ENCODE measurements around the gene ODC1.

Gene ODC1

DNA sequence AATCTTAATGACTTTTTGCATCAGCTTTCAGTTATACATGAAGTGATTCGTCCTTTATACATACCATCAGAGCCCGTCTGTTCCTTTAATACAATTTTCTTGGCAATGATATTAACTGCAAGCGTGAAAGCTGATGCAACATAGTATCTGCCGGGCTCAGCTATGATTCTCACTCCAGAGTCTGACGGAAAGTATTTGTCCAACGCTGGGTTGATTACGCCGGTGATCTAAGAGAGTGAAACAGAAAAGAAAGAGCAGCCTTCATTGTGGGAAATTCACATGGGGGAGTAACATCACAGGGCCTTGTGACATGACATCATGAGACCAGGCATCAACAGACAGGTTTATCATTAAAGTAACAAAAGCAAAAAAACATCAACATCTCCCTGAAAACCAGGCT lies 6.2 kb downstream of the ODC1 start (continued):
- no peak for TF ChIP-seq ZNF24 (tag by site-specific recombination; IDR thresholded peaks at IDR 0.05)
- TF ChIP-seq ZNF777 (tag by site-specific recombination; IDR thresholded peaks at IDR 0.05; ENCODE audit: borderline replicate concordance), result no peak
- TF ChIP-seq, protein P1, sequence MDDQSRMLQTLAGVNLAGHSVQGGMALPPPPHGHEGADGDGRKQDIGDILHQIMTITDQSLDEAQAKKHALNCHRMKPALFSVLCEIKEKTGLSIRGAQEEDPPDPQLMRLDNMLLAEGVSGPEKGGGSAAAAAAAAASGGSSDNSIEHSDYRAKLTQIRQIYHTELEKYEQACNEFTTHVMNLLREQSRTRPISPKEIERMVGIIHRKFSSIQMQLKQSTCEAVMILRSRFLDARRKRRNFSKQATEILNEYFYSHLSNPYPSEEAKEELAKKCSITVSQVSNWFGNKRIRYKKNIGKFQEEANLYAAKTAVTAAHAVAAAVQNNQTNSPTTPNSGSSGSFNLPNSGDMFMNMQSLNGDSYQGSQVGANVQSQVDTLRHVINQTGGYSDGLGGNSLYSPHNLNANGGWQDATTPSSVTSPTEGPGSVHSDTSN (CRISPR knock-in tag; IDR thresholded peaks at IDR 0.05), result no peak
- TF ChIP-seq OSR2 (tag by site-specific recombination; IDR thresholded peaks at IDR 0.05), result no peak
- TF ChIP-seq ZNF302 (tag by site-specific recombination; IDR thresholded peaks at IDR 0.05; ENCODE audit: low read depth), result no peak
- TF ChIP-seq ZNF596 (tag by site-specific recombination; IDR thresholded peaks at IDR 0.05), result no peak
- TF ChIP-seq TRIM28 (IDR thresholded peaks at IDR 0.05; ENCODE audit: borderline replicate concordance, low read length), result no peak
- no peak for TF ChIP-seq GLIS2 (tag by site-specific recombination; IDR thresholded peaks at IDR 0.05)
- no peak for TF ChIP-seq WT1 (tag by site-specific recombination; IDR thresholded peaks at IDR 0.05)
- no peak for TF ChIP-seq KLF9 (tag by site-specific recombination; IDR thresholded peaks at IDR 0.05; ENCODE audit: low read depth)
- no peak for TF ChIP-seq GLI4 (tag by site-specific recombination; IDR thresholded peaks at IDR 0.05)
- TF ChIP-seq ZBTB48 (tag by site-specific recombination; IDR thresholded peaks at IDR 0.05), result no peak
- no peak for TF ChIP-seq ZNF133 (tag by site-specific recombination; IDR thresholded peaks at IDR 0.05)

DNA sequence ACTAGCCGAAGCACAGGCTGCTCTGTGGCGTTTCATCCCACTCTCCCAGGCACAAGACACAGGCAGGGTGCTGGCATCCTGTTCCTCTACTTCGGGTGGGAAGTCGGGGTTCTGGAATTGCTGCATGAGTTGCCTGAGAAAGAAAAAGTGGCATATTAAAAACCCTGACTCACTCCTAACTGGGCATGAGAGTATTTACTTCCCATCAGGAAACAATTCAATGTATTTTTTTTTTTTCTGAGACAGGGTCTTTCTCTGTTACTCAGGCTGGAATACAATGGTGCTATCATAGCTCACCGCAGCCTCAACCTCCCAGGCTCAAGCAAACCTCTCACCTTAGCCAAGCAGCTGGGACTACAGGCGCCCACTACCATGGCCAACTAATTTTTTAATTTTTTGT lies 7.4 kb downstream of the ODC1 start:
- ChIA-PET POLR2A (interaction anchor here (1.0 kb wide), 1 partner anchor 238 kb away, joined by 3 read pairs; no protein-coding TSS in a partner anchor), CTCF (no interaction called here)
- H3K4me3 ChIP-seq (ENCODE audit: low read depth, low read length), result no peak overlapping the region
- TF ChIP-seq, protein P2, sequence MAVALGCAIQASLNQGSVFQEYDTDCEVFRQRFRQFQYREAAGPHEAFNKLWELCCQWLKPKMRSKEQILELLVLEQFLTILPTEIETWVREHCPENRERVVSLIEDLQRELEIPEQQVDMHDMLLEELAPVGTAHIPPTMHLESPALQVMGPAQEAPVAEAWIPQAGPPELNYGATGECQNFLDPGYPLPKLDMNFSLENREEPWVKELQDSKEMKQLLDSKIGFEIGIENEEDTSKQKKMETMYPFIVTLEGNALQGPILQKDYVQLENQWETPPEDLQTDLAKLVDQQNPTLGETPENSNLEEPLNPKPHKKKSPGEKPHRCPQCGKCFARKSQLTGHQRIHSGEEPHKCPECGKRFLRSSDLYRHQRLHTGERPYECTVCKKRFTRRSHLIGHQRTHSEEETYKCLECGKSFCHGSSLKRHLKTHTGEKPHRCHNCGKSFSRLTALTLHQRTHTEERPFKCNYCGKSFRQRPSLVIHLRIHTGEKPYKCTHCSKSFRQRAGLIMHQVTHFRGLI (tag by site-specific recombination; IDR thresholded peaks at IDR 0.05), result no peak
- no peak for TF ChIP-seq ZNF623 (tag by site-specific recombination; IDR thresholded peaks at IDR 0.05)
- H3K9me3 ChIP-seq (ENCODE audit: control insufficient read depth, insufficient read depth, low read depth, low read length), result no peaks in the 10 kb centered on the region
- H3K27ac ChIP-seq (ENCODE audit: extremely low read depth, low read depth, low read length), result no peak overlapping the region
- peaks cover 42 to 70% of the 10 kb centered on the region in 2 experiments for H3K36me3 ChIP-seq (ENCODE audit: control insufficient read depth in 2 of 2, insufficient read depth in 1 of 2, low read length in 2 of 2)
- H3K4me1 ChIP-seq (ENCODE audit: control insufficient read depth, insufficient read depth, low read length), result no peaks in the 10 kb centered on the region

GRCh38 chr2:10439971-10440370 lies 8.2 kb downstream of the ODC1 start:
- H3K4me3 ChIP-seq (ENCODE audit: low read depth, low read length), result no peak overlapping the region
- peaks cover 42 to 65% of the 10 kb centered on the region in 2 experiments for H3K36me3 ChIP-seq (ENCODE audit: control insufficient read depth in 2 of 2, insufficient read depth in 1 of 2, low read length in 2 of 2)
- ChIA-PET CTCF (interaction anchor here (1.4 kb wide), 1 partner anchor 30 kb away, joined by 3 read pairs; no protein-coding TSS in a partner anchor), POLR2A (interaction anchor here (0.5 to 1.8 kb wide), 5 partner anchors 8 to 237 kb away, joined by 3 to 14 read pairs (median 6); partner anchors contain the start of gene ODC1)
- TF ChIP-seq ZNF292 (tag by site-specific recombination; IDR thresholded peaks at IDR 0.05; ENCODE audit: borderline replicate concordance, low read depth) (no peak), ZNF658 (tag by site-specific recombination; IDR thresholded peaks at IDR 0.05) (no peak), ZFP41 (tag by site-specific recombination; IDR thresholded peaks at IDR 0.05; ENCODE audit: borderline replicate concordance) (no peak), BCL11B (tag by site-specific recombination; IDR thresholded peaks at IDR 0.05; ENCODE audit: low read depth) (no peak), ZNF350 (tag by site-specific recombination; IDR thresholded peaks at IDR 0.05) (no peak), ZNF791 (tag by site-specific recombination; IDR thresholded peaks at IDR 0.05) (no peak), ZBTB49 (tag by site-specific recombination; IDR thresholded peaks at IDR 0.05; ENCODE audit: low read depth) (no peak), GLIS2 (tag by site-specific recombination; IDR thresholded peaks at IDR 0.05) (no peak), ZFP3 (tag by site-specific recombination; IDR thresholded peaks at IDR 0.05; ENCODE audit: low read depth) (no peak), ZFHX2 (tag by site-specific recombination; conservative IDR thresholded peaks at IDR 0.05) (no peak)
- TF ChIP-seq, protein P3, sequence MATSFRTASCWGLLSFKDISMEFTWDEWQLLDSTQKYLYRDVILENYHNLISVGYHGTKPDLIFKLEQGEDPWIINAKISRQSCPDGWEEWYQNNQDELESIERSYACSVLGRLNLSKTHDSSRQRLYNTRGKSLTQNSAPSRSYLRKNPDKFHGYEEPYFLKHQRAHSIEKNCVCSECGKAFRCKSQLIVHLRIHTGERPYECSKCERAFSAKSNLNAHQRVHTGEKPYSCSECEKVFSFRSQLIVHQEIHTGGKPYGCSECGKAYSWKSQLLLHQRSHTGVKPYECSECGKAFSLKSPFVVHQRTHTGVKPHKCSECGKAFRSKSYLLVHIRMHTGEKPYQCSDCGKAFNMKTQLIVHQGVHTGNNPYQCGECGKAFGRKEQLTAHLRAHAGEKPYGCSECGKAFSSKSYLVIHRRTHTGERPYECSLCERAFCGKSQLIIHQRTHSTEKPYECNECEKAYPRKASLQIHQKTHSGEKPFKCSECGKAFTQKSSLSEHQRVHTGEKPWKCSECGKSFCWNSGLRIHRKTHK (tag by site-specific recombination; IDR thresholded peaks at IDR 0.05), result no peak
- no peaks in the 10 kb centered on the region for H3K4me1 ChIP-seq (ENCODE audit: control insufficient read depth, insufficient read depth, low read length)
- no peak overlapping the region for H3K27ac ChIP-seq (ENCODE audit: extremely low read depth, low read depth, low read length)
- no peaks in the 10 kb centered on the region for H3K9me3 ChIP-seq (ENCODE audit: control insufficient read depth, insufficient read depth, low read depth, low read length)
